Vagina (tissue), 2 donors: Measurements from ENCODE around the gene TAGLN. TPM values are rescaled to one million over a fixed set of nuclear protein-coding genes. Genes with fewer than 3 reads are reported as not detected.
A peak's percentile ranks its signal among the peaks of the same experiment; 100 is the strongest.

Source experiments
- DNase-seq, 2 donors: peaks; one replicate each; pipeline ENCODE4 v3.0.0-alpha.2; 2017; ENCODE audit errors: extremely low spot score in 2 of 2
- H3K27ac ChIP-seq: fragments of 200-600 bp; sonication (generic); one replicate; pipeline ENCODE4 v1.5.1; 2019
- H3K27me3 ChIP-seq: fragments of 200-600 bp; sonication (generic); one replicate; pipeline ENCODE4 v1.5.1; 2019
- H3K36me3 ChIP-seq, 2 donors: fragments of 200-600 bp; sonication (generic); one replicate each; pipeline ENCODE4 v1.5.1; 2017 to 2019
- H3K4me1 ChIP-seq: fragments of 200-600 bp; sonication (generic); one replicate; pipeline ENCODE4 v1.5.1; 2019
- H3K4me3 ChIP-seq, 2 donors: fragments of 200-600 bp; sonication (generic); 1 replicate in 1 of 2; 2 replicates in 1 of 2; pipeline ENCODE4 v1.5.1; 2016 to 2019
- H3K9me3 ChIP-seq: fragments of 200-600 bp; sonication (generic); one replicate; pipeline ENCODE4 v1.5.1; 2019
- CTCF ChIP-seq, 3 experiments: fragments of 450-650 bp in 2 of 3; fragments of 200-600 bp in 1 of 3; sonication (generic) in 1 of 3; IDR thresholded peaks; one replicate each; pipeline ENCODE4 v1.5.1; 2017 to 2019; ENCODE audit warnings: antibody characterized with exemption in 3 of 3, mild to moderate bottlenecking in 2 of 3, moderate library complexity in 2 of 3
- POLR2A ChIP-seq, 2 donors: fragments of 450-650 bp; IDR thresholded peaks; one replicate each; pipeline ENCODE4 v1.6.1; 2017; ENCODE audit warnings: antibody characterized with exemption in 2 of 2, mild to moderate bottlenecking in 2 of 2, moderate library complexity in 2 of 2
- POLR2AphosphoS5 ChIP-seq, 2 donors: sonication (generic); formaldehyde crosslinking; IDR thresholded peaks; one replicate each; pipeline ENCODE4 v1.9.0; 2017; ENCODE audit warnings: antibody characterized with exemption in 2 of 2, mild to moderate bottlenecking in 2 of 2, low read depth in 1 of 2; ENCODE audit not compliant: insufficient read depth in 1 of 2
- intact Hi-C: fragments of 100-400 bp; cut with DNase I; formaldehyde crosslinking; loops from one replicate; pipeline ENCODE4 v1.15.1; 2023
- total RNA-seq: library from RNA; depleted of rRNA; stranded (reverse); fragments of >200 nt; gene quantifications from one replicate; pipeline ENCODE4 v1.2.3, GENCODE V29; 2016

TAGLN gene
- total RNA-seq, 1 donor from 2014 or later = 1,935 TPM

DNA sequence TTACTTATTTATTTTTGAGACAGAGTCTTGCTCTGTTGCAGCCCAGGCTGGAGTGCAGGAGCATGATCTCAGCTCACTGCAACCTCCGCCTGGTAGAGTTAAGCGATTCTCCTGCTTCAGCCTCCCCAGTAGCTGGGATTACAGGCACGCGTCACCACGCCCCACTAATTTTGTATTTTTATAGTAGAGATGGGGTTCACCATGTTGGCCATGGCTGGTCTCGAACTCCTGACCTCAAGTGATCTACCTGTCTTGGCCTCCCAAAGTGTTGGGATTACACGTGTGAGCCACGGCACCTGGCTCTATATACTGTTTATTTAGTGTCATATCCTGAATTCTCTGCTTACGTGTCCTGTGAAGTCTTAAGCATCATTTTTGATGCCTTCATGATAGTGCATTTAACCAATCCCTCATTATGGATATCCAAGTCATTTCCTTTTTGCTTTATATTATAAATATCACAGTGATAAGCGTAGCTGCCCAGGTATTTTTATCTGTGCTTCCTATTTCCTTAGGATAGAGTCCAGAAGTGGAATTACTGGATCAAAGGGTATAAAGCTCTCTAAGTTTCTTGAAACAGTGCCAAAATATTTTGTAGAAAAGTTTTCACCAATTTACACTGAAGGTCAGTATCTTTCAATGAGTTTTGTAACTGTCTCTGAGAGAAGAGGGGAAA is 21.5 kb upstream of the TAGLN start:
- H3K27ac ChIP-seq = peak overlapping the region; percentile 94
- peaks cover 39% of the 10 kb centered on the region for H3K4me1 ChIP-seq
- TF ChIP-seq POLR2AphosphoS5 (IDR thresholded peaks at IDR 0.05; ENCODE audit: insufficient read depth in 1 of 2, low read depth in 1 of 2) (no peak), CTCF (IDR thresholded peaks at IDR 0.05) (no peak), POLR2A (IDR thresholded peaks at IDR 0.05) (no peak)
- H3K36me3 ChIP-seq = peaks cover 0 to 11% of the 10 kb centered on the region in 2 donors
- no peaks in the 10 kb centered on the region for H3K9me3 ChIP-seq
- H3K4me3 ChIP-seq = peak overlapping the region; percentile 72 to 97
- intact Hi-C loops = loop anchor here (10.0 kb wide), 1 partner anchor 47 kb away; no protein-coding TSS in a partner anchor
- H3K27me3 ChIP-seq = no peaks in the 10 kb centered on the region
- no peak for DNase-seq

DNA sequence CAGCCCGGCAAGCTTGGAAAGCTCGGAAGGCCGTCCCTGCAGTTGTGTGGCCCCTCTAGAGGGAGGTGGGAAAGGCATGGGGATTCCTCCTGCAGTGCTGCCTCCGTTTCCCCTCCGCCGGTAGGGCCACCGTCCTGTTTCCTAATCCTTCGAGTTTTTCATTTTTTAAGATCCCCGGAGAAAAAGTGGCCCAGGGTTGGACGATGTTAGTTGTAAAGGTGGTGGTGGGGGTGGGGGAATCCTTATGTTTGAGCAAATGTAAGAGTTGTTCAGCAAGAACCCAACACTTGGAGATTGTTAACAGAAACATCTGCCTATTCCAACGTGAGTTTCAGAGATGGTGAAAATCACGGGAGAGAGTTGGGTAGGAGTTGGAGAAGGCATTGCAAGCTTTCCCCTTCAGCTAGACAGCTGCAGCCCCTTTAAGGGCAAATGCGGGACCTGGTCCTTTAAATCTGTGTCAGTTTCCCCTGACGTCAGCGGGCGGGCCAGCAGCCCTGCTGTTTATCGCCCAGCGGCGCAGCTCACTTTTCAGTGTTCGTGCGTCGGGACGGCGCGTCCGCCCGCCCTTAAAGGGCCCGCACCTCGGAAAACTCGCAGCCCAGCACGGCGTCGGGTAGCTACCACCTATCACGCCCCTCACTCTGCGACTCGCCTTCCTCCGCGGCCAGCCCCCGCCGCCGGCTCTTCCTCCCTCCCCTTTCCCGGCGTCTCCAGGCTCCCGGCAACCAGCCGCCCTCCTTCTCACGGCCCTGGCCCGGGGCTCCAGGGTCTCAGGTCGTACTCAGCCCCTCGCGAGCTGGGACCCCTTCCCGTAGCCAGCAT is 20.7 kb upstream of the TAGLN start, which contains the start of gene SIDT2:
TSS of gene SIDT2 (plus strand) at position 534 of the 825 bp plus-strand sequence. CDS start 521 bp downstream, outside the sequence.
- H3K9me3 ChIP-seq = no peaks in the 10 kb centered on the region
- peaks cover 35% of the 10 kb centered on the region for H3K4me1 ChIP-seq
- intact Hi-C loops = loop anchor here (10.0 kb wide), 1 partner anchor 46 kb away; no protein-coding TSS in a partner anchor
- H3K27ac ChIP-seq = peak within 1 kb of the TSS; percentile 94
- peak within 1 kb of the TSS; percentile 72 to 97 for H3K4me3 ChIP-seq
- peaks cover 0 to 17% of the 10 kb centered on the region in 2 donors for H3K36me3 ChIP-seq
- DNase-seq = no peak
- TF ChIP-seq POLR2A (IDR thresholded peaks at IDR 0.05) (peak; percentile 40 to 97), CTCF (IDR thresholded peaks at IDR 0.05) (no peak), POLR2AphosphoS5 (IDR thresholded peaks at IDR 0.05; ENCODE audit: insufficient read depth in 1 of 2, low read depth in 1 of 2) (peak; percentile 97 to 98)
- no peaks in the 10 kb centered on the region for H3K27me3 ChIP-seq

- H3K4me1 ChIP-seq = peaks cover 34% of the 10 kb centered on the region
- TF ChIP-seq POLR2AphosphoS5 (IDR thresholded peaks at IDR 0.05; ENCODE audit: insufficient read depth in 1 of 2, low read depth in 1 of 2) = no peak
- TF ChIP-seq POLR2A (IDR thresholded peaks at IDR 0.05) = no peak
- TF ChIP-seq CTCF (IDR thresholded peaks at IDR 0.05) = no peak
- DNase-seq = peak in 1 of 2 donors; percentile 95
- H3K27ac ChIP-seq = peak overlapping the region; percentile 94
- intact Hi-C loops = loop anchor here (10.0 kb wide), 1 partner anchor 45 kb away; no protein-coding TSS in a partner anchor
- peaks cover 0 to 20% of the 10 kb centered on the region in 2 donors for H3K36me3 ChIP-seq
- no peaks in the 10 kb centered on the region for H3K27me3 ChIP-seq
- H3K9me3 ChIP-seq = no peaks in the 10 kb centered on the region
- peak overlapping the region; percentile 72 to 97 for H3K4me3 ChIP-seq
Observed at GRCh38 chr11:117179048-117179999, 19.8 kb upstream of the TAGLN start.

- intact Hi-C loops = no loop called here
- no peaks in the 10 kb centered on the region for H3K27me3 ChIP-seq
- TF ChIP-seq POLR2AphosphoS5 (IDR thresholded peaks at IDR 0.05; ENCODE audit: insufficient read depth in 1 of 2, low read depth in 1 of 2) (no peak), POLR2A (IDR thresholded peaks at IDR 0.05) (no peak), CTCF (IDR thresholded peaks at IDR 0.05) (no peak)
- no peaks in the 10 kb centered on the region for H3K9me3 ChIP-seq
- peak overlapping the region; percentile 94 for H3K27ac ChIP-seq
- peaks cover 0 to 20% of the 10 kb centered on the region in 2 donors for H3K36me3 ChIP-seq
- peaks cover 34% of the 10 kb centered on the region for H3K4me1 ChIP-seq
- H3K4me3 ChIP-seq = peak overlapping the region; percentile 72 to 97
- no peak for DNase-seq
Observed at GRCh38 chr11:117180020-117180419, 19.1 kb upstream of the TAGLN start.
